Stomach (tissue), 9 donors: ENCODE results near the gene SLAMF6. TPM values are rescaled to one million over a fixed set of nuclear protein-coding genes. Genes with fewer than 3 reads are reported as not detected.
"Not testable (repeated sequence)": the region's sequence is repeated elsewhere in the genome, so short reads cannot be mapped to it uniquely, and the experiment has no call there.

ENCODE experiments used
- DNase-seq, 2 donors: peaks; one replicate each; pipeline versions ENCODE4 v3.0.0 to v3.0.0-alpha.2; 2013 to 2019
- H3K27ac ChIP-seq, 5 donors: fragments of 200-600 bp in 4 of 5; sonication (generic) in 4 of 5; one replicate each; pipeline ENCODE4 v1.5.1; 2013 to 2019; ENCODE audit warnings: mild to moderate bottlenecking in 1 of 5, moderate library complexity in 1 of 5
- H3K27me3 ChIP-seq, 3 donors: fragments of 200-600 bp; sonication (generic); one replicate each; pipeline ENCODE4 v1.5.1; 2017 to 2019; ENCODE audit warnings: mixed run types in 1 of 3
- H3K36me3 ChIP-seq, 4 donors: fragments of 200-600 bp; sonication (generic); 1 replicate in 3 of 4; 2 replicates in 1 of 4; pipeline ENCODE4 v1.5.1; 2016 to 2019
- H3K4me1 ChIP-seq, 4 donors: fragments of 200-600 bp; sonication (generic); one replicate each; pipeline ENCODE4 v1.5.1; 2016 to 2019
- H3K4me3 ChIP-seq, 4 donors: fragments of 200-600 bp; sonication (generic) in 3 of 4; one replicate each; pipeline ENCODE4 v1.5.1; 2016 to 2019; ENCODE audit warnings: mild to moderate bottlenecking in 1 of 4
- H3K9me3 ChIP-seq, 4 donors: fragments of 200-600 bp; sonication (generic); one replicate each; pipeline ENCODE4 v1.5.1; 2016 to 2019
- CTCF ChIP-seq, 7 experiments: fragments of 450-650 bp in 4 of 7; fragments of 200-600 bp in 3 of 7; sonication (generic) in 3 of 7; IDR thresholded peaks; one replicate each; pipeline ENCODE4 v1.5.1; 2016 to 2019; ENCODE audit warnings: antibody characterized with exemption in 7 of 7, control low read depth in 2 of 7, mild to moderate bottlenecking in 1 of 7
- EP300 ChIP-seq: sonication (generic); formaldehyde crosslinking; IDR thresholded peaks from one replicate; pipeline ENCODE4 v1.6.1; 2017; ENCODE audit warnings: antibody characterized with exemption
- POLR2A ChIP-seq, 4 donors: fragments of 450-650 bp; IDR thresholded peaks; one replicate each; pipeline ENCODE4 v1.6.1; 2016; ENCODE audit warnings: antibody characterized with exemption in 4 of 4, control low read depth in 2 of 4, mild to moderate bottlenecking in 1 of 4, moderate library complexity in 1 of 4
- POLR2AphosphoS5 ChIP-seq, 3 donors: sonication (generic); formaldehyde crosslinking; IDR thresholded peaks; one replicate each; pipeline ENCODE4 v1.6.1; 2016; ENCODE audit warnings: antibody characterized with exemption in 3 of 3
- WGBS, 5 donors: extraction: QIAGEN DNeasy Blood & Tissue Kit in 3 of 5; methylation state at CpG; one replicate each; pipeline versions ENCODE4 v1.1.5 to v1.1.7; 2013 to 2018; 5-methylcytosine and 5-hydroxymethylcytosine counted together
- intact Hi-C: fragments of 100-400 bp; cut with DNase I; formaldehyde crosslinking; loops from one replicate; pipeline ENCODE4 v1.15.1; 2023; ENCODE audit warnings: low total_unique reads
- polyA plus RNA-seq, 3 donors: library from polyadenylated mRNA; stranded (reverse); fragments of 200-250 nt; gene quantifications; one replicate each; pipeline ENCODE4 v1.2.3, GENCODE V29; 2013
- total RNA-seq, 5 donors: library from RNA; depleted of rRNA; stranded (reverse); fragments of >200 nt; gene quantifications; one replicate each; pipeline versions ENCODE4 v1.1.0 to v1.2.3, GENCODE V29; 2014 to 2016
- donor health status: healthy with polysubstance abuse.
- donor health status: Bipolar disorder and iron deficiency.
- donor health status: healthy.

The SLAMF6 gene
- total and polyA plus RNA-seq, 8 donors = 0.19 to 18.1 (median 1.1) TPM; not detected in 1

GRCh38 chr1:160537714-160538665, 14.9 kb upstream of the SLAMF6 start:
- no peak overlapping the region for H3K4me3 ChIP-seq
- DNase-seq = no peak
- H3K9me3 ChIP-seq = peaks cover 0 to 31% (median 15%) of the 10 kb centered on the region in 4 donors
- no peak for TF ChIP-seq EP300
- TF ChIP-seq CTCF (IDR thresholded peaks at IDR 0.05) = no peak
- no peak for TF ChIP-seq POLR2AphosphoS5 (IDR thresholded peaks at IDR 0.05)
- no peak for TF ChIP-seq POLR2A (IDR thresholded peaks at IDR 0.05)
- H3K4me1 ChIP-seq = peaks cover 31 to 49% (median 37%) of the 10 kb centered on the region in 4 donors
- 74 to 81% (median 77%) methylated on average over 7 to 8 of the region's 8 CpGs for WGBS, 5 donors
- no peaks in the 10 kb centered on the region for H3K27me3 ChIP-seq
- no peaks in the 10 kb centered on the region for H3K36me3 ChIP-seq
- intact Hi-C loops = no loop called here
- peak overlapping the region; percentile 60 to 86 (median 85) for H3K27ac ChIP-seq

GRCh38 chr1:160534823-160535605, 12.0 kb upstream of the SLAMF6 start:
- no peak overlapping the region for H3K4me3 ChIP-seq
- TF ChIP-seq POLR2AphosphoS5 (IDR thresholded peaks at IDR 0.05) (no peak), CTCF (IDR thresholded peaks at IDR 0.05) (no peak), POLR2A (IDR thresholded peaks at IDR 0.05) (no peak), EP300 (no peak)
- peaks cover 0 to 41% (median 15%) of the 10 kb centered on the region in 4 donors for H3K9me3 ChIP-seq
- peaks cover 6 to 19% (median 11%) of the 10 kb centered on the region in 4 donors for H3K4me1 ChIP-seq
- no peaks in the 10 kb centered on the region for H3K36me3 ChIP-seq
- WGBS, 5 donors = 73 to 95% (median 83%) methylated on average over 3 of the region's 3 CpGs
- H3K27ac ChIP-seq = no peak overlapping the region
- H3K27me3 ChIP-seq = no peaks in the 10 kb centered on the region
- DNase-seq = no peak
- intact Hi-C loops = no loop called here

- H3K4me3 ChIP-seq, H3K36me3 ChIP-seq, H3K27ac ChIP-seq, DNase-seq, intact Hi-C loops, H3K4me1 ChIP-seq, H3K27me3 ChIP-seq: not testable (repeated sequence)
- peaks cover 0 to 41% (median 15%) of the 10 kb centered on the region in 4 donors for H3K9me3 ChIP-seq
- 83 to 93% (median 85%) methylated on average over 5 of the region's 5 CpGs; no CpG with 5 or more reads in 2 of the 5 donors for WGBS, 5 donors
Observed at GRCh38 chr1:160532557-160532813, 9.4 kb upstream of the SLAMF6 start.

- DNase-seq, intact Hi-C loops, H3K4me3 ChIP-seq, H3K36me3 ChIP-seq, H3K27ac ChIP-seq, H3K4me1 ChIP-seq, H3K27me3 ChIP-seq: not testable (repeated sequence)
- WGBS, 5 donors = 84 to 97% (median 94%) methylated on average over 21 to 29 of the region's 29 CpGs
- peaks cover 0 to 41% (median 15%) of the 10 kb centered on the region in 4 donors for H3K9me3 ChIP-seq
Observed at GRCh38 chr1:160531809-160532556, 8.9 kb upstream of the SLAMF6 start.

GRCh38 chr1:160529401-160529952, 6.4 kb upstream of the SLAMF6 start:
- intact Hi-C loops, H3K36me3 ChIP-seq, DNase-seq, H3K27ac ChIP-seq, H3K4me3 ChIP-seq, H3K27me3 ChIP-seq, H3K4me1 ChIP-seq: not testable (repeated sequence)
- peaks cover 0 to 24% (median 8%) of the 10 kb centered on the region in 4 donors for H3K9me3 ChIP-seq
- WGBS, 5 donors = 64 to 96% (median 71%) methylated on average over 4 to 7 of the region's 7 CpGs

- H3K27me3 ChIP-seq, H3K4me3 ChIP-seq, H3K36me3 ChIP-seq, intact Hi-C loops, H3K9me3 ChIP-seq, DNase-seq, H3K27ac ChIP-seq: not testable (repeated sequence)
- WGBS, 5 donors = 88 to 97% (median 95%) methylated on average over 2 of the region's 2 CpGs
- peaks cover 0 to 12% (median 7%) of the 10 kb centered on the region in 4 donors for H3K4me1 ChIP-seq
Observed at GRCh38 chr1:160523789-160524188, 734 bp upstream of the SLAMF6 start.
